ENCODE data around the gene TIAM1.

DNA sequence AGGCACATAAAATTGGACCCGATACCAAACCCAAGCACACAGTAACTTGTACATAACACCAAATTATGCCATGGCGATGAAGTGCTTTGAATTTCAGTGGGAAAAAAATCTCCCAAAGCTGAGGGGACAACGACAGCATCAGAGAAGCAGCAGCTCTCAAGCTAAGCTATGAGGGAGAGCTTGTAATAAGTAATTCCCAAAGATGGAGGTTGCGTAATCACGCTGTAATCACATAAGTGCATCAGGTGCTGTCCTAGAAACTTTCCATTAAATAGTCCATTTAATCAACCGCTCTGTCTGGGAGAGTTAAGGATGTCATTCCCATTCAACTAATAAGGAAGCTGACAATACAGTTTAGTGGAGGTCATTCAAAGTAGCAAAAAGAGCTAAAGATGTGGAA is 268.2 kb downstream of the TIAM1 start:
- TF ChIP-seq, protein P1, sequence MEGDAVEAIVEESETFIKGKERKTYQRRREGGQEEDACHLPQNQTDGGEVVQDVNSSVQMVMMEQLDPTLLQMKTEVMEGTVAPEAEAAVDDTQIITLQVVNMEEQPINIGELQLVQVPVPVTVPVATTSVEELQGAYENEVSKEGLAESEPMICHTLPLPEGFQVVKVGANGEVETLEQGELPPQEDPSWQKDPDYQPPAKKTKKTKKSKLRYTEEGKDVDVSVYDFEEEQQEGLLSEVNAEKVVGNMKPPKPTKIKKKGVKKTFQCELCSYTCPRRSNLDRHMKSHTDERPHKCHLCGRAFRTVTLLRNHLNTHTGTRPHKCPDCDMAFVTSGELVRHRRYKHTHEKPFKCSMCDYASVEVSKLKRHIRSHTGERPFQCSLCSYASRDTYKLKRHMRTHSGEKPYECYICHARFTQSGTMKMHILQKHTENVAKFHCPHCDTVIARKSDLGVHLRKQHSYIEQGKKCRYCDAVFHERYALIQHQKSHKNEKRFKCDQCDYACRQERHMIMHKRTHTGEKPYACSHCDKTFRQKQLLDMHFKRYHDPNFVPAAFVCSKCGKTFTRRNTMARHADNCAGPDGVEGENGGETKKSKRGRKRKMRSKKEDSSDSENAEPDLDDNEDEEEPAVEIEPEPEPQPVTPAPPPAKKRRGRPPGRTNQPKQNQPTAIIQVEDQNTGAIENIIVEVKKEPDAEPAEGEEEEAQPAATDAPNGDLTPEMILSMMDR (IDR thresholded peaks at IDR 0.05) = no peak
- no peak for TF ChIP-seq ZFX (IDR thresholded peaks at IDR 0.05; ENCODE audit: borderline replicate concordance)
